HepG2 (cell line): Measurements from ENCODE around the gene CENPP. TPM values are rescaled to one million over a fixed set of nuclear protein-coding genes. Genes with fewer than 3 reads are reported as not detected.

ENCODE experiments used
- ATAD3A ChIP-seq: sonication (generic); formaldehyde crosslinking; IDR thresholded peaks from 2 replicates; pipeline ENCODE4 v1.4.0; 2020; ENCODE audit warnings: missing genetic modification reagents
- BCL3 ChIP-seq: sonication (generic); formaldehyde crosslinking; IDR thresholded peaks from 2 replicates; pipeline ENCODE4 v1.5.1; 2020; ENCODE audit warnings: mild to moderate bottlenecking, missing genetic modification reagents, moderate library complexity
- CAMTA2 ChIP-seq: sonication (generic); formaldehyde crosslinking; IDR thresholded peaks from 2 replicates; pipeline ENCODE4 v1.4.0; 2020; ENCODE audit warnings: mild to moderate bottlenecking, missing genetic modification reagents, borderline replicate concordance
- CCDC6 ChIP-seq: sonication (generic); formaldehyde crosslinking; IDR thresholded peaks from 2 replicates; pipeline ENCODE4 v1.8.1; 2022; ENCODE audit warnings: mild to moderate bottlenecking, missing genetic modification reagents, moderate library complexity
- CSRNP1 ChIP-seq: sonication (generic); formaldehyde crosslinking; IDR thresholded peaks from 2 replicates; pipeline ENCODE4 v1.8.1; 2023; ENCODE audit warnings: mild to moderate bottlenecking, missing genetic modification reagents
- GATAD1 ChIP-seq: IDR thresholded peaks from 2 replicates; pipeline ENCODE4 v1.6.1; 2016; ENCODE audit warnings: missing genetic modification reagents, missing compliant biosample characterization
- GFI1 ChIP-seq: sonication (generic); formaldehyde crosslinking; IDR thresholded peaks from 2 replicates; pipeline ENCODE4 v1.5.0; 2020; ENCODE audit warnings: missing genetic modification reagents, mild to moderate bottlenecking, borderline replicate concordance
- GRHL1 ChIP-seq: sonication (generic); formaldehyde crosslinking; conservative IDR thresholded peaks from 2 replicates; pipeline ENCODE4 v1.8.0; 2022; ENCODE audit warnings: missing genetic modification reagents
- LRRFIP1 ChIP-seq: sonication (generic); formaldehyde crosslinking; conservative IDR thresholded peaks from 2 replicates; pipeline ENCODE4 v1.4.0; 2020; ENCODE audit warnings: missing genetic modification reagents
- MXD1 ChIP-seq: sonication (generic); formaldehyde crosslinking; IDR thresholded peaks from 2 replicates; pipeline ENCODE4 v1.4.0; 2020; ENCODE audit warnings: mild to moderate bottlenecking, missing genetic modification reagents
- RXRA ChIP-seq: sonication (generic); formaldehyde crosslinking; IDR thresholded peaks from 2 replicates; pipeline ENCODE4 v1.5.1; 2020; ENCODE audit warnings: missing genetic modification reagents
- ZMYM2 ChIP-seq: sonication (generic); formaldehyde crosslinking; IDR thresholded peaks from 2 replicates; pipeline ENCODE4 v1.8.0; 2022; ENCODE audit warnings: mild to moderate bottlenecking, missing genetic modification reagents
- ZNF597 ChIP-seq: sonication (generic); formaldehyde crosslinking; IDR thresholded peaks from 2 replicates; pipeline ENCODE4 v1.5.0; 2020; ENCODE audit warnings: missing genetic modification reagents
- ZNF724P ChIP-seq: sonication (generic); formaldehyde crosslinking; IDR thresholded peaks from 2 replicates; pipeline ENCODE4 v1.8.0; 2022; ENCODE audit warnings: missing genetic modification reagents, borderline replicate concordance
- polyA plus RNA-seq, 8 experiments: library from polyadenylated mRNA; depleted of rRNA in 3 of 8; stranded (reverse) in 7 of 8; unstranded in 1 of 8; fragments of >200 nt; fragmentation: Illumina TruSeq in 4 of 8; extraction: Trizol in 4 of 8; gene quantifications; 2 replicates each; pipeline versions ENCODE4 v1.2.1 to v1.2.3, GENCODE V29; 2011 to 2016; ENCODE audit warnings: low read depth in 4 of 8, missing spikeins in 1 of 8, mixed read lengths in 1 of 8; ENCODE audit not compliant: insufficient read depth in 1 of 8
- total RNA-seq, 5 experiments: library from RNA; depleted of rRNA; stranded (reverse); fragments of >200 nt; fragmentation: Illumina TruSeq; extraction: Trizol; gene quantifications; 2 replicates each; pipeline ENCODE4 v1.2.3, GENCODE V29; 2016; ENCODE audit warnings: low read depth in 1 of 5

Gene CENPP
- total and polyA plus RNA-seq, 2 of the 13 experiments (the other 11 are each of a cell fraction or from before 2014, with no cell fraction given) = 2.0 to 11.4 TPM

GRCh38 chr9:92293452-92294296, 32.1 kb upstream of the CENPP start, which contains the start of gene IARS1 (continued):
- TF ChIP-seq ZNF597 (CRISPR knock-in tag) (no peak), GATAD1 (CRISPR knock-in tag) (peak; percentile 97), GFI1 (peak; percentile 49; the same call in 1 of the 2 replicates), ZMYM2 (CRISPR knock-in tag) (0 out of 2 replicates have a peak, but pooled peaks have one; percentile 48), CCDC6 (peak; percentile 96), MXD1 (peak; percentile 98), ATAD3A (CRISPR knock-in tag) (no peak), CAMTA2 (0 out of 2 replicates have a peak, but pooled peaks have one; percentile 52), BCL3 (CRISPR knock-in tag) (peak; percentile 65; the same call in 1 of the 2 replicates), CSRNP1 (CRISPR knock-in tag) (peak; percentile 97), RXRA (CRISPR knock-in tag) (peak; percentile 78), ZNF724P (CRISPR knock-in tag) (peak; percentile 94), GRHL1 (no peak), LRRFIP1 (CRISPR knock-in tag) (no peak)
